Measurements from ENCODE around the gene C6orf47.

The C6orf47 gene

GRCh38 chr6:31631209-31631608 lies 29.4 kb downstream of the C6orf47 start:
- no peak for TF ChIP-seq CTCF (IDR thresholded peaks at IDR 0.05; ENCODE audit: borderline replicate concordance, insufficient read depth, low read depth, low read length)
- H3K4me3 ChIP-seq (ENCODE audit: low read depth, low read length) = no peak overlapping the region

GRCh38 chr6:31630177-31630934 lies 30.2 kb downstream of the C6orf47 start:
- H3K4me3 ChIP-seq (ENCODE audit: low read depth, low read length) = no peak overlapping the region
- no peak for TF ChIP-seq CTCF (IDR thresholded peaks at IDR 0.05; ENCODE audit: borderline replicate concordance, insufficient read depth, low read depth, low read length)

- no peak overlapping the region for H3K4me3 ChIP-seq (ENCODE audit: low read depth, low read length)
- TF ChIP-seq CTCF (IDR thresholded peaks at IDR 0.05; ENCODE audit: borderline replicate concordance, insufficient read depth, low read depth, low read length) = no peak
Measured at GRCh38 chr6:31629014-31629413, 31.6 kb downstream of the C6orf47 start.

- H3K4me3 ChIP-seq (ENCODE audit: low read depth, low read length) = no peak overlapping the region
Measured at GRCh38 chr6:31627690-31628287, 32.8 kb downstream of the C6orf47 start.

GRCh38 chr6:31626952-31627351 lies 33.6 kb downstream of the C6orf47 start:
- H3K4me3 ChIP-seq (ENCODE audit: low read depth, low read length) = no peak overlapping the region
- TF ChIP-seq CTCF (IDR thresholded peaks at IDR 0.05; ENCODE audit: borderline replicate concordance, insufficient read depth, low read depth, low read length) = no peak

More at GRCh38 chr6:31627690-31628287, 32.8 kb downstream of the C6orf47 start:
- TF ChIP-seq CTCF (IDR thresholded peaks at IDR 0.05; ENCODE audit: borderline replicate concordance, insufficient read depth, low read depth, low read length) = no peak

GRCh38 chr6:31624070-31624469 lies 36.5 kb downstream of the C6orf47 start:
- no peak for TF ChIP-seq CTCF (IDR thresholded peaks at IDR 0.05; ENCODE audit: borderline replicate concordance, insufficient read depth, low read depth, low read length)
- H3K4me3 ChIP-seq (ENCODE audit: low read depth, low read length) = no peak overlapping the region

- TF ChIP-seq CTCF (IDR thresholded peaks at IDR 0.05; ENCODE audit: borderline replicate concordance, insufficient read depth, low read depth, low read length) = no peak
- H3K4me3 ChIP-seq (ENCODE audit: low read depth, low read length) = no peak overlapping the region
Measured at GRCh38 chr6:31622684-31623091, 37.9 kb downstream of the C6orf47 start.

Measured in GM12875 (cell line).